Caki2 (cell line): ENCODE data around the gene PSMF1. TPM values are rescaled to one million over a fixed set of nuclear protein-coding genes. Genes with fewer than 3 reads are reported as not detected.
"Not testable (repeated sequence)": the region's sequence is repeated elsewhere in the genome, so short reads cannot be mapped to it uniquely, and the experiment has no call there.

Source experiments
- DNase-seq: peaks from one replicate; pipeline ENCODE4 v3.0.0-alpha.2; 2015; ENCODE audit warnings: low read depth
- in situ Hi-C: cut with HindIII; loops from 2 replicates; pipeline ENCODE4 v1.10.0; 2016; ENCODE audit warnings: low sequenced_read_pairs, low pct_unique_long_range_greater_than_20kb, mixed read lengths
- total RNA-seq: library from RNA; depleted of rRNA; stranded (reverse); fragments of >200 nt; shearing (Covaris generic); gene quantifications from 2 replicates; pipeline ENCODE4 v1.2.3, GENCODE V29; 2014; ENCODE audit warnings: low replicate concordance

Gene PSMF1
- total RNA-seq, 1 experiment from 2014 or later = 58.2 TPM

- no peak for DNase-seq
- in situ Hi-C loops = no loop called here
These were observed 715 bp downstream of the PSMF1 start for GRCh38 chr20:1119128-1119505.

- in situ Hi-C loops = no loop called here
- no peak for DNase-seq
These were observed 1.1 kb downstream of the PSMF1 start for GRCh38 chr20:1119524-1119923.

- in situ Hi-C loops = no loop called here
- no peak for DNase-seq
These were observed 3.0 kb downstream of the PSMF1 start for GRCh38 chr20:1121429-1121828.

GRCh38 chr20:1122388-1123315, 4.2 kb downstream of the PSMF1 start:
- in situ Hi-C loops = no loop called here
- DNase-seq = peak; percentile 22

- no peak for DNase-seq
- in situ Hi-C loops = no loop called here
These were observed 5.3 kb downstream of the PSMF1 start for GRCh38 chr20:1123666-1124065.

GRCh38 chr20:1124421-1124820, 6.0 kb downstream of the PSMF1 start:
- in situ Hi-C loops = no loop called here
- DNase-seq = no peak

GRCh38 chr20:1125277-1125676, 6.9 kb downstream of the PSMF1 start:
- in situ Hi-C loops = no loop called here
- no peak for DNase-seq

- in situ Hi-C loops = no loop called here
- DNase-seq = no peak
These were observed 9.4 kb downstream of the PSMF1 start for GRCh38 chr20:1127840-1128239.

GRCh38 chr20:1130058-1130694, 11.8 kb downstream of the PSMF1 start:
- DNase-seq = no peak
- in situ Hi-C loops = no loop called here

GRCh38 chr20:1130847-1131246, 12.4 kb downstream of the PSMF1 start:
- in situ Hi-C loops = no loop called here

GRCh38 chr20:1131354-1131753, 13.0 kb downstream of the PSMF1 start:
- no peak for DNase-seq
- in situ Hi-C loops = no loop called here

More at GRCh38 chr20:1130847-1131246, 12.4 kb downstream of the PSMF1 start:
- DNase-seq = no peak

- no peak for DNase-seq
- in situ Hi-C loops = no loop called here
These were observed 16.0 kb downstream of the PSMF1 start for GRCh38 chr20:1134355-1134754.

GRCh38 chr20:1134836-1135235, 16.4 kb downstream of the PSMF1 start:
- in situ Hi-C loops = no loop called here
- no peak for DNase-seq

- DNase-seq = no peak
- in situ Hi-C loops = no loop called here
These were observed 18.8 kb downstream of the PSMF1 start for GRCh38 chr20:1137236-1137635.

GRCh38 chr20:1144401-1145172, 26.2 kb downstream of the PSMF1 start:
- in situ Hi-C loops = no loop called here
- DNase-seq = no peak

GRCh38 chr20:1146957-1147356, 28.6 kb downstream of the PSMF1 start:
- DNase-seq = no peak
- in situ Hi-C loops = no loop called here

GRCh38 chr20:1149812-1150211, 31.4 kb downstream of the PSMF1 start:
- in situ Hi-C loops, DNase-seq: not testable (repeated sequence)

GRCh38 chr20:1150218-1150617, 31.8 kb downstream of the PSMF1 start:
- in situ Hi-C loops = no loop called here
- DNase-seq = peak; percentile 12

GRCh38 chr20:1150968-1151367, 32.6 kb downstream of the PSMF1 start:
- DNase-seq = no peak
- in situ Hi-C loops = no loop called here
